DND-41 (cell line): ENCODE measurements around the gene CMYA5.

ENCODE experiments used
- EZH2 ChIP-seq: IDR thresholded peaks from 3 replicates; pipeline ENCODE4 v1.6.1; 2012; ENCODE audit warnings: borderline replicate concordance, low read depth, mild to moderate bottlenecking, moderate library complexity, low read length, inconsistent platforms; ENCODE audit not compliant: severe bottlenecking
- TF ChIP-seq, protein P1 (sequence below): IDR thresholded peaks from 2 replicates; pipeline ENCODE4 v1.5.1; 2012; ENCODE audit warnings: borderline replicate concordance, low read length, moderate library complexity, mild to moderate bottlenecking; ENCODE audit not compliant: poor library complexity, severe bottlenecking; ENCODE audit errors: extremely low read depth

DNA sequence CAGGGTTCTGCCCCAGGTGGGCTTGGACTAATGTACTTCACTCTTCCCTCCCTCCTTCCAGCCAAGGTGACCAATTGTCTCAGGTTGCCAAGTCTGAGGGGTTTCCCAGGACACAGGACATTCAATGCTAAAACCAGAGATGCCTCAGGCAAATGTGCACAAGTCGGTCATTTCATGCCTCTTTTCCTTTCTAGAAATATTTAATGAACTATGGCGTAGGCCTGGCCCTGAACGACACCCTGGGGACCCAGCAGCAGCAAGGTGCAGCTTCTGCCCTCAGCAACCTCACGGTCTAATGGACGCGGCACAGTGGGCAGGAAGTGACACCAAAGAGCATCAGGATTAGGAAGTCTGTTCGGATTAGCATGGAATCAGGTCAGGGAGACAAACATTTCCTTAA is 153.4 kb downstream of the CMYA5 start:
- TF ChIP-seq, protein P1, sequence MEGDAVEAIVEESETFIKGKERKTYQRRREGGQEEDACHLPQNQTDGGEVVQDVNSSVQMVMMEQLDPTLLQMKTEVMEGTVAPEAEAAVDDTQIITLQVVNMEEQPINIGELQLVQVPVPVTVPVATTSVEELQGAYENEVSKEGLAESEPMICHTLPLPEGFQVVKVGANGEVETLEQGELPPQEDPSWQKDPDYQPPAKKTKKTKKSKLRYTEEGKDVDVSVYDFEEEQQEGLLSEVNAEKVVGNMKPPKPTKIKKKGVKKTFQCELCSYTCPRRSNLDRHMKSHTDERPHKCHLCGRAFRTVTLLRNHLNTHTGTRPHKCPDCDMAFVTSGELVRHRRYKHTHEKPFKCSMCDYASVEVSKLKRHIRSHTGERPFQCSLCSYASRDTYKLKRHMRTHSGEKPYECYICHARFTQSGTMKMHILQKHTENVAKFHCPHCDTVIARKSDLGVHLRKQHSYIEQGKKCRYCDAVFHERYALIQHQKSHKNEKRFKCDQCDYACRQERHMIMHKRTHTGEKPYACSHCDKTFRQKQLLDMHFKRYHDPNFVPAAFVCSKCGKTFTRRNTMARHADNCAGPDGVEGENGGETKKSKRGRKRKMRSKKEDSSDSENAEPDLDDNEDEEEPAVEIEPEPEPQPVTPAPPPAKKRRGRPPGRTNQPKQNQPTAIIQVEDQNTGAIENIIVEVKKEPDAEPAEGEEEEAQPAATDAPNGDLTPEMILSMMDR, result no peak
- no peak for TF ChIP-seq EZH2
